ENCODE results near the gene CITED1. TPM values are rescaled to one million over a fixed set of nuclear protein-coding genes. Genes with fewer than 3 reads are reported as not detected.
A peak's percentile ranks its signal among the peaks of the same experiment; 100 is the strongest.

CITED1 gene
- total RNA-seq, 1 experiment from 2014 or later = not detected

- DNase-seq = no peak
- Histone ChIP-seq H3K9me3 (no peaks in the 10 kb centered on the region), H3K4me3 (no peak overlapping the region), H3K36me3 (no peaks in the 10 kb centered on the region), H3K27me3 (no peaks in the 10 kb centered on the region)
Observed at GRCh38 chrX:72313707-72314641, 8.3 kb upstream of the CITED1 start.

GRCh38 chrX:72312311-72312940 is 6.7 kb upstream of the CITED1 start:
- Histone ChIP-seq H3K36me3 (no peaks in the 10 kb centered on the region), H3K27me3 (peaks cover 4% of the 10 kb centered on the region; the same call in 1 of the 2 replicates), H3K9me3 (no peaks in the 10 kb centered on the region), H3K4me3 (no peak overlapping the region)
- no peak for DNase-seq

GRCh38 chrX:72309297-72310071 is 3.8 kb upstream of the CITED1 start:
- no peak overlapping the region for H3K4me3 ChIP-seq
- no peak for DNase-seq
- no peaks in the 10 kb centered on the region for H3K9me3 ChIP-seq
- H3K36me3 ChIP-seq = no peaks in the 10 kb centered on the region
- peaks cover 24% of the 10 kb centered on the region for H3K27me3 ChIP-seq

- H3K27me3 ChIP-seq = peaks cover 26% of the 10 kb centered on the region
- DNase-seq = peak; percentile 56
- no peak overlapping the region for H3K4me3 ChIP-seq
Observed at GRCh38 chrX:72308566-72309296, 3.0 kb upstream of the CITED1 start.

GRCh38 chrX:72308209-72308565 is 2.5 kb upstream of the CITED1 start:
- Histone ChIP-seq H3K36me3 (no peaks in the 10 kb centered on the region), H3K27me3 (peaks cover 26% of the 10 kb centered on the region), H3K9me3 (no peaks in the 10 kb centered on the region), H3K4me3 (no peak overlapping the region)
- DNase-seq = no peak

More at GRCh38 chrX:72308566-72309296, 3.0 kb upstream of the CITED1 start:
- H3K36me3 ChIP-seq = no peaks in the 10 kb centered on the region
- H3K9me3 ChIP-seq = no peaks in the 10 kb centered on the region

- Histone ChIP-seq H3K9me3 (no peaks in the 10 kb centered on the region), H3K4me3 (no peak overlapping the region), H3K27me3 (peaks cover 26% of the 10 kb centered on the region), H3K36me3 (no peaks in the 10 kb centered on the region)
- DNase-seq = no peak
Observed at GRCh38 chrX:72307646-72308051, 1.9 kb upstream of the CITED1 start.

GRCh38 chrX:72306851-72307645 is 1.3 kb upstream of the CITED1 start:
- H3K9me3 ChIP-seq = no peaks in the 10 kb centered on the region
- no peaks in the 10 kb centered on the region for H3K36me3 ChIP-seq
- H3K4me3 ChIP-seq = peak overlapping the region; percentile 38
- H3K27me3 ChIP-seq = peaks cover 26% of the 10 kb centered on the region
- peak; percentile 66 for DNase-seq

GRCh38 chrX:72306085-72306801 is 529 bp upstream of the CITED1 start:
- peaks cover 26% of the 10 kb centered on the region for H3K27me3 ChIP-seq
- peak; percentile 15 for DNase-seq

GRCh38 chrX:72304877-72305276 is 837 bp downstream of the CITED1 start:
- Histone ChIP-seq H3K36me3 (no peaks in the 10 kb centered on the region), H3K9me3 (no peaks in the 10 kb centered on the region), H3K27me3 (peaks cover 26% of the 10 kb centered on the region), H3K4me3 (no peak overlapping the region)
- no peak for DNase-seq

More at GRCh38 chrX:72306085-72306801, 529 bp upstream of the CITED1 start:
- Histone ChIP-seq H3K36me3 (no peaks in the 10 kb centered on the region), H3K4me3 (peak overlapping the region; percentile 38), H3K9me3 (no peaks in the 10 kb centered on the region)

- no peak for DNase-seq
- no peak overlapping the region for H3K4me3 ChIP-seq
- H3K9me3 ChIP-seq = no peaks in the 10 kb centered on the region
- H3K27me3 ChIP-seq = peaks cover 17% of the 10 kb centered on the region
- no peaks in the 10 kb centered on the region for H3K36me3 ChIP-seq
Observed at GRCh38 chrX:72301781-72302180, 3.9 kb downstream of the CITED1 start.

- H3K36me3 ChIP-seq = no peaks in the 10 kb centered on the region
- peaks cover 8% of the 10 kb centered on the region for H3K27me3 ChIP-seq
- H3K9me3 ChIP-seq = no peaks in the 10 kb centered on the region
- DNase-seq = no peak
- H3K4me3 ChIP-seq = no peak overlapping the region
Observed at GRCh38 chrX:72299891-72300630, 5.7 kb downstream of the CITED1 start.

GRCh38 chrX:72297953-72298730 is 7.6 kb downstream of the CITED1 start:
- no peak for DNase-seq
- no peaks in the 10 kb centered on the region for H3K27me3 ChIP-seq
- no peak overlapping the region for H3K4me3 ChIP-seq
- H3K36me3 ChIP-seq = no peaks in the 10 kb centered on the region
- no peaks in the 10 kb centered on the region for H3K9me3 ChIP-seq

GRCh38 chrX:72296991-72297390 is 8.7 kb downstream of the CITED1 start:
- Histone ChIP-seq H3K9me3 (no peaks in the 10 kb centered on the region), H3K4me3 (no peak overlapping the region), H3K27me3 (no peaks in the 10 kb centered on the region), H3K36me3 (no peaks in the 10 kb centered on the region)
- no peak for DNase-seq

- no peak for DNase-seq
- no peaks in the 10 kb centered on the region for H3K9me3 ChIP-seq
- no peak overlapping the region for H3K4me3 ChIP-seq
- no peaks in the 10 kb centered on the region for H3K36me3 ChIP-seq
- H3K27me3 ChIP-seq = no peaks in the 10 kb centered on the region
Observed at GRCh38 chrX:72295745-72296144, 10.0 kb downstream of the CITED1 start.
